ENCODE data around the gene C20orf96. TPM values are rescaled to one million over a fixed set of nuclear protein-coding genes. Genes with fewer than 3 reads are reported as not detected.
A peak's percentile ranks its signal among the peaks of the same experiment; 100 is the strongest.

The C20orf96 gene
- total RNA-seq, 1 donor from 2014 or later, result 3.7 TPM

GRCh38 chr20:313948-314347, 23.4 kb upstream of the C20orf96 start:
- intact Hi-C loops (cut with DNase I), result no loop called here
- no peak for DNase-seq (ENCODE audit: low spot score)

- intact Hi-C loops (cut with DNase I), result no loop called here
- DNase-seq (ENCODE audit: low spot score), result no peak
Measured at GRCh38 chr20:313402-313801, 22.9 kb upstream of the C20orf96 start.

- intact Hi-C loops (cut with DNase I), result no loop called here
- no peak for DNase-seq (ENCODE audit: low spot score)
Measured at GRCh38 chr20:312866-313265, 22.3 kb upstream of the C20orf96 start.

GRCh38 chr20:312067-312466, 21.5 kb upstream of the C20orf96 start:
- intact Hi-C loops (cut with DNase I), result no loop called here
- DNase-seq (ENCODE audit: low spot score), result no peak

GRCh38 chr20:311609-312008, 21.1 kb upstream of the C20orf96 start:
- no peak for DNase-seq (ENCODE audit: low spot score)
- intact Hi-C loops (cut with DNase I), result no loop called here

GRCh38 chr20:310645-311044, 20.1 kb upstream of the C20orf96 start:
- DNase-seq (ENCODE audit: low spot score), result no peak
- intact Hi-C loops (cut with DNase I), result no loop called here

- peak; percentile 98 for DNase-seq (ENCODE audit: low spot score)
- intact Hi-C loops (cut with DNase I), result no loop called here
Measured at GRCh38 chr20:309841-310644, 19.5 kb upstream of the C20orf96 start.

GRCh38 chr20:309306-309840, 18.8 kb upstream of the C20orf96 start:
- intact Hi-C loops (cut with DNase I), result no loop called here

GRCh38 chr20:308427-309038, 18.0 kb upstream of the C20orf96 start:
- DNase-seq (ENCODE audit: low spot score), result no peak
- intact Hi-C loops (cut with DNase I), result no loop called here

More at GRCh38 chr20:309306-309840, 18.8 kb upstream of the C20orf96 start:
- no peak for DNase-seq (ENCODE audit: low spot score)

GRCh38 chr20:305745-306144, 15.2 kb upstream of the C20orf96 start:
- intact Hi-C loops (cut with DNase I), result no loop called here

GRCh38 chr20:301886-302848, 11.6 kb upstream of the C20orf96 start:
- intact Hi-C loops (cut with DNase I), result no loop called here
- no peak for DNase-seq (ENCODE audit: low spot score)

More at GRCh38 chr20:305745-306144, 15.2 kb upstream of the C20orf96 start:
- DNase-seq (ENCODE audit: low spot score), result no peak

GRCh38 chr20:300345-300990, 9.9 kb upstream of the C20orf96 start:
- intact Hi-C loops (cut with DNase I), result no loop called here
- no peak for DNase-seq (ENCODE audit: low spot score)

GRCh38 chr20:298776-299391, 8.3 kb upstream of the C20orf96 start:
- intact Hi-C loops (cut with DNase I), result no loop called here
- no peak for DNase-seq (ENCODE audit: low spot score)

GRCh38 chr20:297925-298775, 7.6 kb upstream of the C20orf96 start:
- DNase-seq (ENCODE audit: low spot score), result peak; percentile 85
- intact Hi-C loops (cut with DNase I), result loop anchor here (2.0 kb wide), 1 partner anchor 29 kb away; no protein-coding TSS in a partner anchor

GRCh38 chr20:297098-297924, 6.8 kb upstream of the C20orf96 start, which contains the start of gene ZCCHC3:
ZCCHC3 (plus strand) TSS chr20:297570; CDS start chr20:297587, 17 bp downstream.
- intact Hi-C loops (cut with DNase I), result loop anchor here (2.0 kb wide), 1 partner anchor 29 kb away; no protein-coding TSS in a partner anchor
- peak; percentile 92 for DNase-seq (ENCODE audit: low spot score)

- intact Hi-C loops (cut with DNase I), result loop anchor here (2.0 kb wide), 1 partner anchor 31 kb away; no protein-coding TSS in a partner anchor
- DNase-seq (ENCODE audit: low spot score), result no peak
Measured at GRCh38 chr20:295804-296203, 5.3 kb upstream of the C20orf96 start.

GRCh38 chr20:294602-295001, 4.1 kb upstream of the C20orf96 start:
- no peak for DNase-seq (ENCODE audit: low spot score)
- intact Hi-C loops (cut with DNase I), result no loop called here

Data from cardiac septum (tissue), 1 donor.